GM19238 (cell line): ENCODE data around the gene CACTIN.
"Not testable (repeated sequence)": the region's sequence is repeated elsewhere in the genome, so short reads cannot be mapped to it uniquely, and the experiment has no call there.

ENCODE experiments used
- DNase-seq: peaks from one replicate; pipeline ENCODE4 v3.0.0; 2011; ENCODE audit warnings: low spot score; ENCODE audit not compliant: insufficient read length

CACTIN gene

DNA sequence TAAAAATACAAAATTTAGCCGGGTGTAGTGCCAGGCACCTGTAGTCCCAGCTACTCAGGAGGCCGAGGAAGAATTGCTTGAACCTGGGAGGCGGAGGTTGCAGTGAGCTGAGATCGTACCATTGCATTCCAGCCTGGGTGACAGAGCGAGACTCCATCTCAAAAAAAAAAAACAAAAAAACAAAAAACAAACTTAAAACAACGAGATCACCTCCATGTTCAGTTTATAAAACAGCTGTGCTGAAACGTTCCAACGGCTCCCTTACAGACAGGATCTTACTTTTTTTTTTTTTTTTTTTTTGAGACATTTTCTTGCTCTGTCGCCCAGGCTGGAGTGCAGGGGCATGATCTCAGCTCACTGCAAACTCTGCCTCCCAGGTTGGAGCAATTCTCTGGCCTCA, 2.2 kb upstream of the CACTIN start:
- DNase-seq: not testable (repeated sequence)

DNA sequence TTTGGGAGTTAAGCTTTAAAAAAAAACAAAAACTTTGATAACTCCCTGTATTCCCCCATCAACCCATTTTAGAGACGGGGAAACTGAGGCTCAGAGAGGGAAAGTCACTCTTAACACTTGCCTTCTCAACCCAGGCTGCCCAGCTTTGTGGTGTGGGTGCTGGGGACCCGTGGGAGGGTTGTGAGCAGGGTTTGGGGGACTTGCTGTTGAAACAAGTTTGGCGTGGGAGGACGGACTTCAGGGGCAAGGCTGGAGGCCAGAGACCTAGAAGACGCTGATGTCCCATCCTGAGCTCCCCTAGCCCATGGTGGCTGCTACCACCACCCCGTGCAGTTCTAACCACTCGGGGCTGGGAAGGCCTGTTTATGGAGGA, 747 bp upstream of the CACTIN start:
- DNase-seq: no peak

DNA sequence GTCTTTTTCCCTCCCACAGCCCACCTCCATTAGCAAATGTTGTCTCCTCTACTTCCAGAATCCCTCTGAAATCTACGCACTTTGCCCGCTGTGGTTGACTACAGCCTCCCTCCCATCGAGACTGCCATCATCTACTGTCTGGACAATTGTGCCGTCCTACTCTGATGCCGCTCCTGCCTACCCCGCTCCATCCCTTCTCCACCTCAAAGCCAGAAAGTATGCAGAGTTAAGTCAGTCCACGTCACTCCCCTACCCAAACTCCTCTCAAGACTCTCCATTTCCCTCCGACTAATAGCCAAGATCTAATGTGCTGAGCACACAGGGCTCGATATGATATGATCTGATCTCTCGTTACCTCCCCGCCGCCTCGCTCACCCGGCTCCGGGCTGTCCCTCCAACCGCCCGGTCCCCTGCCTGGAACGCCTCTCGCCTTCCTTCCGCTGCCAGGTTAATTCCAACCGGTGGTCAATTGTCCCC, 556 bp downstream of the CACTIN start:
- DNase-seq: no peak

DNA sequence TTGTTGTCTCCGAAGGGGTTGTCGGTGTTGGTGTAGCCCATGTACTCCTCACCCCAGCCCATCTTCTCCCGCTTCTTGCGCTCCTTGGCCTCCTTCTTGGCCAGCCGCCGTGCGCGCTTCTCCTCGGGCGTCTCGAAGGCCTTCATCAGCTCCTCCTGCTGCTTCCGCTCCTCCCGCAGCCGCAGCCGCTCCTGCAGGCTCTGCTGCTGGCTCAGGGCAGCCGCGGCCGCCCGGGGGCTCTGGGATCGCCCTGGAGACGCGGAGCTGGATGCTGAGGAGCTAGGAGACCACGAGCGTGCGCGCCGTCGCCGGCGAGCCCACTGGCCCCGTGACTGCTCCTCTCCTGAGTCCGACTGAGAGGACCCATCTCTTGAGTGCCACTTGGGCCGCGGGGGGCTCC, 2.9 kb downstream of the CACTIN start:
- no peak for DNase-seq

DNA sequence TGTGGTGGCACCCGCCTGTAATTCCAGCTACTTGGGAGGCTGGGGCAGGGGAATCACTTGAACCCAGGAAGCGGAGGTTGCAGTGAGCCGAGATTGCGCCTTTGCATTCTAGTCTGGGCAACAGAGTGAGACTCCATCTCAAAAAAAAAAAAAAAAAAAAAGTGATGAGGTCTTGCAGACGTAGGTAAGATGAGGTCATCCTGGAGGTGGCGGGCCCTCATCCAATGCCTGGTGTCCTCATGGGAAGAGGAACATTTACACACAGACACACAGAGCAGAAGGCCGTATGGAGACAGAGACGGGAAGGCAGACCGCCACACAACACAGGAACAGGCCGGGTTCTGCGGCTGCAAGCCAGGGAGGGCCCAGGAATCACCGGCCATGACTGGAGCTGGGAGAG, 4.4 kb downstream of the CACTIN start:
- DNase-seq: no peak

DNA sequence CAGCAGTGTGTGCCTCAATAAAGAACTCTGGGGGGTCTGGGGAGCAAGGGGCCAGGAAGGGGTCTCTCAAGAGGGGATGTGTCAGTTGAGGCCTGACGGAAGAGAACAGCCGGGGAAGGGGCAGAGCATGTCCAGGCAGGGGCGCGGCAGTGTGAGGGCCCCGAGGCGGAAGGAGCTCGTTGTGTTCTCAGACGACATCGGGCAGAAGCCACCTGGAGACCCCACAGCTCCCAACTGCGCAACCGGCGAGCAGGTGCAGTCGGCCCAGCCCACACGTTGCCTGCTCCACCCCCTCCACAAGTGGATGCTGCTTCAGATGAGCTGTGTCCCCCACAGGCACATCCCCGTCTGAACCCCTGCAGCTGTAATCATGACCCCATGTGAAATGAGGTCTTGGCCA, 4.9 kb downstream of the CACTIN start:
- DNase-seq: no peak

DNA sequence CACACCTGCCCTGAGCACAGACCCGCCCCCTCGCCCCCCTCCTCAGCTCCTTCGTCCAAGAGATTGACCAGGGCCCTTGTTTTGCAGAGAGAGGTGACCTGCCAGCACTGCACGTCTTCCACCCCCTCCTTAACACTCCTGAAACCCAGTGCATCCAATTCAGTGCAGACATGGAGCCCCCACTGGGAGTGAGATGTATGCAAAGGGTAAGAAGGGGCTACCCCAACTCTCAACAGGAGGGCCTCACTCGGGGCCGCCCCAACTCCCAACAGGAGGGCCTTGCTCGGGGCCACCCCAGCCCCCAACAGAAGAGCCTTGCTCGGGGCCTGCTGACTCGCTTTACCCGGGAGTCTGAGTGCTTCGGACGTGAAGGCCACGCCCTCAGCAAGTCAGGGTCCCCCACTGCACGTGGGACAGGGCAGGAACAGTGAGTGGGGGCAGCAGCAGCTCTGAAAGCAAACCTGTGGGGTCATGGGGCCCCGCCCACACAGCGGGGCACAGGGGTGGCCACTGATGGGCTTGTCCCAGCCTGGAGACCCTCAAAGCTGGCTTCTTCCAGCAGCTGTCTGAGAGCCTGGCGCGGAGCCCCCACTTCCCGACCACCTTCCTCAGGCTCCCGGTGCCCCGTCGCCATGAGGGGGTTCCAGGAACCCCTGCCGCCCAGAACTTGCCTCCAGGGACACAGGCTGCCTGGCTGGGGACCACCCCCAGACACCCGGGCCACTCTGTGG, 5.6 kb downstream of the CACTIN start:
- no peak for DNase-seq

DNA sequence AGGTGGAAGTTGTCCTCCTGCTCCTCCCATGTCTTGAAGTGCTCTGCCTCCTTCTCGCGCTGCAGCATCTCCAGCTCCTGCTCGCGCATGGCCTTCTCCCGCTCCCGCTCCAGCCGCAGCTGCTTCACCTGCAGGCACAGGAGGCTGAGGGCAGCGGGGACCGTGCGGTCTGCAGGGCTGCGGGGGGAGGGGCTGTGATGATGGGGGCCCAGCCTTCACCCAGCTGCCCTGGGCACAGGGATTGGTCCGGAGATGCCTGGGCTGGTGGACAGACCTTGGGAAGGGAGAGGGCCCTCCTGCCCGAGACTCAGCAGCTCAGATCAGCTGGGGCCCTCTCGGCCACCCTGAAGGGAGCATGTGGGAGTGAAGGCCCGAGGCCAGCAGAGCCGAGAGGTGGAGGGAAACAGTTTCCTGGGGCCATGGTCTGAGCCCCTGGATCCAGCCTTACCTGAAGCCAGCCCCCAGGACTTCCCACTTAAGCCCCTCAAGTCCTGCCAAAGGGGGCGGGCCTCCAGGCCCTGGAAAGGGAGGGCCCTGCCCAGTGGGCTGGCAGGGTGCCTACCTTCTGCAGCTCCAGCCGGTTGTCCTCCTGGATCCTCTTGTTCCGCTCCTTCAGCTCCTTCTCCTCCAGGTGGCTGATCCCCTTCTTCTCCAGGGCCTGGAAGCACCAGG, 6.3 kb downstream of the CACTIN start:
- DNase-seq: no peak

DNA sequence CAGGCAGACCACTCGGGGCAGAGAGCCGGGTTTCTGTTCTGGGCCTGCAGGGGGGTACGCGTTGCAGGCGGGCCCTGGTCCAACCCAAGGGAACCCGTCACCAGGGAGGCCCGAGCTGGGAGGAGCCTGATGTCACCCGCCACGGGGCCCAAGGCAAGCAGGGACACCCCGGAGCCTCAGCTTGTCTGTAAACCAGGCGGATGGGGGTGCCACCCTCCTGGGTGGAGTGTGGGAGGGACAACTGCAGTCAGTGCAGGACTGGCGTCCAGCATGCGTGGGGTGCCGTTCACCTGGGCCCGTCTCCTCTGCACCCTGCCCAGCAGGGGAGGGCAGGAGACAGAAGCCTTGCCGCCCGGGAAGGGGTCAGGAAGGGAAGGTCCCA, 7.0 kb downstream of the CACTIN start:
- DNase-seq: no peak

DNA sequence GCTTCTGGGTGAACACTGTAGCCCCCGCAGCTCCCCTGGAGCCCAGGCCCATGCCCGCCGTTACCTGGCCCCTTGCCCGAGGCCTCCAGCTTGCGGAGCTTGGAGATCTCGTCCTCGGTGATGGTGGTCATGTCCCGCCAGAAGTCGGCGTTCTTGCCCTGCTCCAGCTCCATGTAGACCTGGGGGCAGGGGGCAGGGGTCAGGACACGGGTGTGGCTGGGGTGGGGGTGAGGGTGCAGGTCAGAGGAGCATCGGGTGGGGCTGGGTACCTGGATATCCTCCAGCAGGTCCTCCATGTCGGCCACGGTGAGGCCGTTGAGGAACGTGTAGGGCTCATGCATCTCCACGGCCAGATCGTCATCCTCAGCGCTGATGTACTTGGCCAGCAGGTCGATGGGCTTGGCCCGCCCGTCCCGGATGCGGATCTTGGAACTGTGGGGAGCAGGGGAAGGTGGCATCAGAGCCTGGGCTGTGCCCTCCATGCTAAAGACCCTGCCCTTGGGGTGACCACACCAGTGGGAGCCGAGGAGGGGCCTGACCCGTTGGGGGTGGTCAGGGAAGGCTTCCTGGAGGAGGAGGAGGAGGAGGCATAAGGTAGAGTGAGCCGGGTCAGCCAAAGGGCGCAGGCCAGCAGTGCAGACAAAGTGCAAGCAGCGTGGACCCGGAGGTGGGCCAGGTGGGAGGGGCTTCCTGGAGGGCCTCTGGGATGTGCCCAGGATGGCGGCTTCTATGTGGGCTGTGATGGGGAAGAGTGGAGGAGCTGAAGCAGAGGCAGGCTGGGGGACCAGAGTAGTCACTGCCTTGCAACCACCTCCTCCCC, 7.6 kb downstream of the CACTIN start:
- DNase-seq: no peak

DNA sequence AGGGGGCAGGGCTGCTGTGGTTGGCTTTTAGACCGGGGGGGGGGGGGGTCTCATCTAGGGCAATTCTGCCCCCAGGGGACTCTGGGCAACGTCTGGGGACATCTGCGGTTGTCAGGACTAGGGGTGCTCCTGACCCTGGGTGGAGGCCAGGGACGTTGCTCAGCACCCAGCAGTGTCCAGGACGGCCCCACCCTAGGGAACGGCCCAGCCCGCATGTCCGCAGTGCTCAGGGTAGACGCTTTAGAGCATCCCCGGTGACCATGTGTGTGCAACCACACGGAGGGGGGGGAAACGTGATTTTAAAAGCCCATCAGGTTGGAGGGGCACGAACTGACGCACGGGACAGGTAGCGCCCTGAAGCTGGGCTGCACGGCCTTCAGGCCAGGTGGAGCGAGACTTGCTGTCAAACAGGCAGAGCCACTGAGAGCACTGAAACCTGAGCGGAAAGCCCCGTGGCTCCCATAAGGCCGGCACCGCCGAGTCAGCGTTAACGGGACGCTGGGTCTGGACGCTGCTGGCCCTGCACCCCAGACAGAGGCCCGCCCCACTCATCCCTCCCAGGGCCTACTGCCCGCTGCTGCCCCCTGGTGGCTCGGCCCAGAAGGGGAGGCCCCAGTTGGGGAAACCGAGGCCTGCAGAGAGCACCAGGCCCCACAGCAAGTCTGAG, 8.3 kb downstream of the CACTIN start:
- peak; percentile 92 for DNase-seq

DNA sequence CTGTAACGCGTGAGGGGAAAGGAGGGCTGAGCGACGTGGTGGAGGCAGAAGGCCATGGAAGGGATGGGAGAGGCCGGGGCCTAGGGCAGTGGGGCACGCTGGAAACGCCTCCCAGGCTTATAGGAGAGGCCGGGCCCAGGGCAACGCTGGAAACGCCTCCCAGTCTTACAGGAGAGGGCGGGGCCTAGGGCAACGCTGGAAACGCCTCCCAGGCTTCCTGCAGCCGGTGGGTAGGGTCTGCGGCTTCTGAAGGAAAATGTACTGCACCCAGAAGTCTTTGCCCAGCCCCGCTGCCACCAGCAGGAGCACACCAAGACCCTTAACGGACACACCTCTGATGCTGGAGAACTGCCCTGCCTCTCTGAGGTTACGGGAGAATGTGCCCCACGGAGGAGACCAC, 9.1 kb downstream of the CACTIN start:
- no peak for DNase-seq

DNA sequence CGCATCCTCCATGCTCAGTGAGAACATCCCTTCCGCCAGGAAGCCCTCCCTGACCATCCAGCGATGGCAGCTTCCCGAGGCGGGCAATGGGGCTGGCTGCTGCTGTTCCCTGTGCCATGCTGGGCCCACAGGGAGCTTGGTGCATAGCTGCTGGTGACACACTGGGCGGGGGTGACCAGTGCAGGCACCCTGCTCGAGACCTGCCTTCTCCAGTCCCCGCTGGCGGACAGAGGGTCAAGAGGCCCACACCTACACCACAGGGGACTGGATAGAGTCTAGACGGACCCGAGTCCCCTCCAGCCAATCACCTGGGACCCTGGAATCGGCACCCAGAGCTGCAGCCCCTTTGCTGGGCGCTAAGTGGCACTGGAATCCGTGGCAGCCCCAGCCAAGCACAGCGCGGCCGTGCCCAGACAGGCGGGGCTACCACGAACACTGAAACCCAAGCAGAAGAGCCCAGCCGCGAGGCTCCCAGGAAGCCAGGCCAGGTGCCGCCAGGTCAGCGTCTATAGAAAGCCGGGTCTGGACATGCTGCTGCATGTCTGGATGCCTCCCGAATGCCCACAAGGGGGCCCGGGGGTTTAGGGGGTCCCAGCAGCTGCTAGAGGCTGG, 11.0 kb downstream of the CACTIN start:
- no peak for DNase-seq

DNA sequence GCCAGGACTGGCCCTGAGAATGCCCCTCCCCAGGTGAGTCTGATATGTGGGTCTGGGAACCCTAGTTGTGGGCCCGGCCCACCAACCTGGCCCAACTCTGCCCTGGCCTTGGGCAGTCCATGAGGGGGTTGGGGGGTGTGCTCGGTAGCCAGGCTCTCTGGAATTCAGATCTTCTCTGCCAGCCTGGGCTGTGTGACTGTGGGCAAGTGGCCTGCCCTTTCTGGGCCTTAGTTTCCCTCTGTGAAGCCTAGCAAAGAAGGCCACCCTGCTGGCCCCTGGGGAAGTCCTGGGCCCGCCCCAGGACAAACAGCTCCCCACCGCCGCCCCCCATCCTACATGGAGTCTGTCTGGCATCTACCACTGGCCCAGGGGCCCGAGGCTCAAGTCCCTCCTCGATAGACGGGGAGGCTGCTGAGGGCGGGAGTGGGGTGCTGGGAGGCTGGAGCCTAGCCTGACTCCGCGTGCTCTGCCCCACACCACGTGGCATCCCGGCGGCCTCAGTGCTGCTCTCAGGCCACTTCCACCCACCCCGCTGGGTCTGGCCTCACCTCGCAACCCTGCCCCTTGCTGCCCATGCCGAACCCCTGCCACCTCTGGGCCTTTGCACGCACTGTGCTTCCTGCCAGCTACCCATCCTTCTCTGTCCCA, 11.6 kb downstream of the CACTIN start:
- no peak for DNase-seq

DNA sequence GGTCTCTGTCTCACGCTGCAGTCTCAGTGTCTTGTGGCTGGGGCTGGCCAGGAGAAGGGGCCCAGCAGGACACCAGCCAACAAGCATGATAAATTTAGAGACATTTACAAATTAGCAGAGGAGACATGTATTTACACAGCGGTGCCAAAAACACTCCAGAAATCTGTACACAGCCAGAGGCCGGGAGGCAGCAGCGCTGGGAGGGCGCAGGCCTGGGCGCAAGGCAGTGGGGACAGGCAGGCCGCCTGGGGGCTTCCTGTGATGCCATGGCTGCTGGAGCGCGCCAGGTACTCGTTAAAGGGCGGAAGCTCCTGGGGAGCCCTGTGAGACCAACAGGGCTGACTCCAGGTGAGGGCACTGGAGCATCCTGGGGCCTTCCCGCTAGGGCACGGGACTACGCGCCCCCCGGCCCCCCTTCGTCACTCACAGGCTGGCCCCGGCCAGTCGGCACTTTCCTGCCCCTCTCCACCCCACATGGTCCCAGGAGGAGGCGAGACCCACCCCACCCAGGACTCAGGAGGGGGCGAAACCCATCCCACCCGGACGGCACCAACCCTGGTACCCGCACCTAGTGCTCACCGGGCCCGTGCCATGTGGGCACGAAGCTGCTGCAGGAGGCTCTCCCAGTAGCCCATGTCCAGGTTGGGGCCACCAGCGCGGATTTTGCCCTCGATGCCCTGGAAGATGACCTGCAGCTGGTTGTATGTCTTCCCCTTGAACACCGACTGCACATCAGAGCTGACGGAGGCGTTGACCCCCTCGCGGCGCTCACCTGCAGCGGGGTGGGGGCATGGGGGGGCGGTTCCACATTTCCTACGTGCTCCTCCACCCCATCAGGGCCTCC, 12.6 kb downstream of the CACTIN start:
- DNase-seq: no peak

DNA sequence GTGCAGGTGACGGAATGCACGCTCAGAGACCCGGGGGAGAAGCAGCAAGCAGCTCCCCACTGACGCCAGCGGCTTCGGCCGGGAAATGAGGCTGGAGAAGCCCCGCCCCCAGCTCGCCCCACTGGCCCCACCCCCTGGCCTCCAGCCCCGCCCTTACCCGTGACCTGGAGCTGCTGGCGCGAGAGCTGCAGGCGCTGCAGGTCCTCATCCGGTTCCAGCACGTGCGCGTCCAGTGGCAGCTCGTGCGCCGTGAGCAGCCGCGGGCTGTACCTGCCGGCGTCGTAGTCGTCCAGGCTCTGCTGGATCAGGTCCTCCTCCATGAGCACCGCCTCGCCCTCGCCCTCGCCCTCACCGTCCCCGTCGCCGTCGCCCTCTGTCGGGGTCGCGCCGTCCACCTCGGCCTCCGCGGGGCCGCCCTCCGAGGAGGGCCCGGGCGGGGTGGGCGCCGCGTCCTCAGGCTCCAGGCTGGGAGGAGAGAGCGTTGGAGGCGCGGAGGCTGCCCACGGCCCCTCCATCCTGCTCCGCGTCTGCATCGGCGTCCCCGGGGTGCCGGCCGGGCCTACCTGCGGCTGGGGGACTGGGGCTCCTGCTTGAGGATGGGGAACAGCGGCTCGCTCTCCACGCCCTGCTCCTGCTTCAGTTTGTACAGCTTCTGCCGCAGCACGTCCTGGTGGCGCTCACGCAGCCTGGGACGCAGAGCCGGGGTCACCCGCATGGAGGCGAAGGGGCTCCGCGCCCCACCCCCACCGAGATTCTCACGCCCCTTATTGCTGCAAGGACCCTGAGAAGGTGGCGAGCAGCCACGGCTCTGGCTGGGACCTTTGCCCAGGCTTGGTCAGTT, 13.5 kb downstream of the CACTIN start:
- no peak for DNase-seq

DNA sequence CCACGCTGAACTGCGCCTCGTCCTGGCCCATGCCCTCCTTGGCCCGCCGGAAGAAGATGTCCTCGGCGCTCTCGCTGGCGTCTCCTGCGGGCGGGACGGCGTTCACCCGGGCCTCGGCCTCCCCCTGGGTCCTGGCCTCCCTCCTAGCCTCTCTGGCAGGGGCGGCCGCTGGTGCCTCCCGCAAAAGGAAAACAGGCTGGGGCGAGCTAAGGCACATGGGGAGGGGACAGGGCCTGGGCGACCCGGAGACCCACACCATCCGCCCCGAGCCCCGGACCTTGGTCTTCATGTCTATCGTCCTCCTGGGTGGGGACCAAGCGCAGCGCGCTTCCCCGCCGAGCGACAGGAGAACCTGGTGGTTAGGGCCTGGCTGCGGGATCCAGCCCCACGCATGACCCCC, 14.3 kb downstream of the CACTIN start:
- no peak for DNase-seq

DNA sequence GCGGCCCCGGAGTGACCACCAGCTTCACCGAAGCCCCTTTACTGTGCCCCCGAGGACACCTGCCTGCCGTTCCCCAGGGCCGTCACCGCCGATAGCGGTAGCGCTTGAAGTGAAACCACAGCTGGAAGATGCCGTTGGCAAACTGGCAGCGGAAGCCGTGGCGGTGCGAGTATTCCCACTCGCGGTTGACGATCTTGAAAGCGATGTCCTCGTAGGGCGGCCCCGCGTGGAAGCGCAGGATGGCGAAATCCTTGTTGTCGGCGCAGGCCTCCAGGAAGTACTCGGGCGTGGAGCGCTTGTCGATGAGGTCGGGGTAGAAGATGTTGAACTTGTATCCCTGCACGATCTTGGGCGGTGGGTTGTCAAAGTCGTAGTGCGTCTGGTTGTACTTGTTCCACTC, 14.7 kb downstream of the CACTIN start:
- no peak for DNase-seq
